Measurements from ENCODE around the gene ZNF536. TPM values are rescaled to one million over a fixed set of nuclear protein-coding genes. Genes with fewer than 3 reads are reported as not detected.
"Not testable (repeated sequence)": the region's sequence is repeated elsewhere in the genome, so short reads cannot be mapped to it uniquely, and the experiment has no call there.

ZNF536 gene
- total and polyA plus RNA-seq, 5 experiments from 2014 or later, result not detected

DNA sequence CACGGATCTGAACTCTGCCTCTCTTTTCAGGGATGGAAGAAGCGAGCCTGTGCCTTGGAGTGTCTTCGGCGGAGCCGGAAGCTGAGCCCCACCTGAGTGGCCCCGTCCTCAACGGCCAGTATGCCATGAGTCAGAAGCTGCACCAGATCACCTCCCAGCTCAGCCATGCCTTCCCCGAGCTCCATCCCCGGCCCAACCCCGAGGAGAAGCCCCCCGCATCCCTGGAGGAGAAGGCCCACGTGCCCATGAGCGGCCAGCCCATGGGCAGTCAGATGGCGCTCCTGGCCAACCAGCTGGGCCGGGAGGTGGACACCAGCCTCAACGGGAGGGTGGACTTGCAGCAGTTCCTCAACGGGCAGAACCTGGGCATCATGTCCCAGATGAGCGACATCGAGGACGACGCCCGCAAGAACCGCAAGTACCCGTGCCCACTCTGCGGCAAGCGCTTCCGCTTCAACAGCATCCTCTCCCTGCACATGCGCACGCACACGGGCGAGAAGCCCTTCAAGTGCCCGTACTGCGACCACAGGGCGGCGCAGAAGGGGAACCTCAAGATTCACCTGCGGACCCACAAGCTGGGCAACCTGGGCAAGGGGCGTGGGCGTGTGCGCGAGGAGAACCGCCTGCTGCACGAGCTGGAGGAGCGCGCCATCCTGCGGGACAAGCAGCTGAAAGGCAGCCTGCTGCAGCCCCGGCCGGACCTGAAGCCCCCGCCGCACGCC, 71.5 kb downstream of the ZNF536 start:
- DNase-seq (no peak), ATAC-seq (no peak)
- H3K9me3 Mint-ChIP-seq, result peaks cover 0 to 3% (median 0%) of the 10 kb centered on the region in 9 donors
- no peak overlapping the region for H3K27ac Mint-ChIP-seq
- H3K4me3 Mint-ChIP-seq, result no peak overlapping the region
- POLR2A ChIA-PET, result no interaction called here
- H3K4me1 Mint-ChIP-seq, result no peaks in the 10 kb centered on the region
- H3K36me3 Mint-ChIP-seq, result no peaks in the 10 kb centered on the region
- H3K27me3 Mint-ChIP-seq, result peaks cover 0 to 20% (median 10%) of the 10 kb centered on the region in 5 donors

- peaks cover 0 to 3% (median 0%) of the 10 kb centered on the region in 9 donors for H3K9me3 Mint-ChIP-seq
- peaks cover 0 to 20% (median 10%) of the 10 kb centered on the region in 5 donors for H3K27me3 Mint-ChIP-seq
- DNase-seq (no peak), ATAC-seq (no peak)
- H3K4me3 Mint-ChIP-seq, result no peak overlapping the region
- H3K4me1 Mint-ChIP-seq, result no peaks in the 10 kb centered on the region
- H3K27ac Mint-ChIP-seq, result no peak overlapping the region
- H3K36me3 Mint-ChIP-seq, result no peaks in the 10 kb centered on the region
- POLR2A ChIA-PET, result no interaction called here
Measured at GRCh38 chr19:30444253-30444671, 72.1 kb downstream of the ZNF536 start.

GRCh38 chr19:30444686-30445232, 72.6 kb downstream of the ZNF536 start:
- ATAC-seq (no peak), DNase-seq (no peak)
- Mint-ChIP-seq H3K27me3 (peaks cover 0 to 20% (median 10%) of the 10 kb centered on the region in 5 donors), H3K4me3 (no peak overlapping the region), H3K4me1 (peaks cover 0 to under 1% (median 0%) of the 10 kb centered on the region in 4 donors), H3K27ac (no peak overlapping the region), H3K36me3 (no peaks in the 10 kb centered on the region), H3K9me3 (peaks cover 0 to 3% (median 0%) of the 10 kb centered on the region in 9 donors)
- POLR2A ChIA-PET, result no interaction called here

GRCh38 chr19:30445385-30445784, 73.2 kb downstream of the ZNF536 start:
- Mint-ChIP-seq H3K4me3 (no peak overlapping the region), H3K9me3 (peaks cover 0 to 3% (median 0%) of the 10 kb centered on the region in 9 donors), H3K27ac (no peak overlapping the region), H3K36me3 (no peaks in the 10 kb centered on the region), H3K4me1 (peaks cover 0 to 6% (median 1%) of the 10 kb centered on the region in 4 donors), H3K27me3 (peaks cover 0 to 17% (median 7%) of the 10 kb centered on the region in 5 donors)
- no peak for ATAC-seq
- POLR2A ChIA-PET, result no interaction called here
- no peak for DNase-seq

DNA sequence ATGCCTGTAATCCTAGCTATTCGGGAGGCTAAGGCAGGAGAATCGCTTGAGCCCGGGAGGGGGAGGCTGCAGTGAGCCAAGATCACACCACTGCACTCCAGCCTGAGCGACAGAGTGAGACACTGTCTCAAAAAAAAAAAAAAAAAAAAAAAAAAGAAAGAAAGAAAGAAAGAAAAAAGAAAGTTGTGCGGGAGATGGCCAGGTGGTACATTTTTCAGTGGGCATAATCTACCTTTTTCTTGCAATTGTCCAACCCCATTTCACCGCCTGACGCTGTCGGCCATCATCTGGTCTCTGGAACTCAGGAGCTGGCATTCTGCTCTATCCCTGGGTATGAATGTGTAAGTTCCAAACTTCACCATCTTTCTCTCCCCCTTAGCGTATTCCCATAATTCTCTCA, 73.9 kb downstream of the ZNF536 start:
- H3K4me3 Mint-ChIP-seq, H3K27ac Mint-ChIP-seq, H3K36me3 Mint-ChIP-seq, POLR2A ChIA-PET, ATAC-seq, DNase-seq, H3K9me3 Mint-ChIP-seq, H3K27me3 Mint-ChIP-seq, H3K4me1 Mint-ChIP-seq: not testable (repeated sequence)

DNA sequence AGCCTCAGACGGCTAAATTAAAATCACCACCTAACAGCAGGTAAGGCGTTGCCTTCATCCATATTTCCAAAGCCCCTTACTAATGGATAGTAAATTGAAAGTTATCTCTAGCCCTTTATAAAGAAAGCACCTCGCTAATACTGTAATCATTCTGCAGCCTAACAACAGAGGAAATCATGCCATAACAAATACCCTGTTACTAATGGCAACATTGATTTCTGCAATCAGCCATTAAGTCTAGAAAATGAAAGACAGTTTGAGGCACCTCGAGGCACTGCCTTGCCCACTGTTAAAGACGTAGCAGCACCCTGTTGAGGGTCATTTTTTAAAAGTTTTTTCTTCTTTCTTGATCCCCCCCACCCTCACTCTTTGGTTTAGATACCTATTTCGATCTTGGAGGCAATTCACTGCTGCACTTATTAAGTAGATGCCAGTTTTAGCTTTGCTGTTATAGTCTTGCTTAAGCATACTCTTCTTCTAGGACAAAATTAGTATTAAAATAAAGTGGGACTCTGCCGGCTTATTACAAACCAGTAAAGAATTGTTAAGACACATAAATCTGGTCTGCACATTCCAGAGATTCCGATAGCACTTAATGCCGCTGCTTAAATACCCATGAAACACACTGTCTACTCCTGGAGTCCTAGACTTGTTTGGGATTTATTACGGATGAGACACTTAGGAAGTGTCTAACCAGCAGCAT, 74.8 kb downstream of the ZNF536 start:
- Mint-ChIP-seq H3K9me3 (peaks cover 0 to 3% (median 0%) of the 10 kb centered on the region in 9 donors), H3K4me3 (no peak overlapping the region), H3K4me1 (peaks cover 0 to 6% (median 1%) of the 10 kb centered on the region in 4 donors), H3K27me3 (peaks cover 0 to 2% (median 0%) of the 10 kb centered on the region in 5 donors), H3K36me3 (no peaks in the 10 kb centered on the region), H3K27ac (no peak overlapping the region)
- ATAC-seq (no peak), DNase-seq (no peak)
- POLR2A ChIA-PET, result no interaction called here

- H3K27me3 Mint-ChIP-seq, result peaks cover 0 to 6% (median 4%) of the 10 kb centered on the region in 5 donors
- ATAC-seq (no peak), DNase-seq (no peak)
- no peaks in the 10 kb centered on the region for H3K36me3 Mint-ChIP-seq
- H3K4me1 Mint-ChIP-seq, result peaks cover 0 to 6% (median 1%) of the 10 kb centered on the region in 4 donors
- H3K27ac Mint-ChIP-seq, result no peak overlapping the region
- H3K4me3 Mint-ChIP-seq, result no peak overlapping the region
- POLR2A ChIA-PET, result no interaction called here
- peaks cover 0 to 3% (median 0%) of the 10 kb centered on the region in 9 donors for H3K9me3 Mint-ChIP-seq
Measured at GRCh38 chr19:30447553-30447870, 75.3 kb downstream of the ZNF536 start.

GRCh38 chr19:30448386-30449077, 76.3 kb downstream of the ZNF536 start:
- POLR2A ChIA-PET, result no interaction called here
- Mint-ChIP-seq H3K36me3 (no peaks in the 10 kb centered on the region), H3K27me3 (peaks cover 0 to 9% (median 6%) of the 10 kb centered on the region in 5 donors), H3K27ac (no peak overlapping the region), H3K9me3 (peaks cover 0 to 2% (median 0%) of the 10 kb centered on the region in 9 donors), H3K4me1 (peaks cover 0 to 6% (median 1%) of the 10 kb centered on the region in 4 donors), H3K4me3 (no peak overlapping the region)
- ATAC-seq, result no peak
- DNase-seq, result no peak

- Mint-ChIP-seq H3K4me3 (no peak overlapping the region), H3K4me1 (peaks cover 0 to 6% (median 1%) of the 10 kb centered on the region in 4 donors), H3K9me3 (peaks cover 0 to 2% (median 0%) of the 10 kb centered on the region in 9 donors), H3K27ac (no peak overlapping the region), H3K27me3 (peaks cover 0 to 9% (median 6%) of the 10 kb centered on the region in 5 donors), H3K36me3 (no peaks in the 10 kb centered on the region)
- no peak for ATAC-seq
- POLR2A ChIA-PET, result no interaction called here
- no peak for DNase-seq
Measured at GRCh38 chr19:30449078-30449590, 77.0 kb downstream of the ZNF536 start.

GRCh38 chr19:30449673-30450072, 77.5 kb downstream of the ZNF536 start:
- DNase-seq, result no peak
- Mint-ChIP-seq H3K36me3 (no peaks in the 10 kb centered on the region), H3K27ac (peak overlapping the region in 1 of 10 donors; percentile 15), H3K27me3 (peaks cover 0 to 9% (median 6%) of the 10 kb centered on the region in 5 donors), H3K4me1 (peaks cover 0 to 6% (median 1%) of the 10 kb centered on the region in 4 donors), H3K9me3 (peaks cover 0 to 2% (median 0%) of the 10 kb centered on the region in 9 donors), H3K4me3 (peak overlapping the region in 2 of 10 donors; percentile 16 to 36)
- ATAC-seq, result no peak
- POLR2A ChIA-PET, result no interaction called here

DNA sequence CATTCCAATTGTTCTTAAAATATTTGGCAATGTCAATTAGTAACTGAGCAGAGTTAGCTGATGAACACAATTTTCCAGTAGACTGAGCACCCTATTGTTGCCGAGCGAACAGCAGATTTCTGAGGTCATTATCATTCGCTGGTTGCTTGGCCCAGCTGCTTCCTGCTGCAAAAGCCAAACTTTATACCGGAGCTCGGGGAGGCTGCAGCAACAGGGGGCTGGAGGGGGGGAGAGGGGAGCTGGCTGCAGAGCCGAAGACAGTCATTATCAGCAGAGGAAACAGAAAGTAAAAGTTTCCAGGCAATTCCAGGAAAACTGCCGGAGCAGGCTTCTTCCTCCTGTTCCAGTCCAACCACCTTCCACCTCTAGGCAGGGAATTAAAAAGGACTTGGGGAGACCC, 77.9 kb downstream of the ZNF536 start:
- POLR2A ChIA-PET, result no interaction called here
- DNase-seq, result no peak

DNA sequence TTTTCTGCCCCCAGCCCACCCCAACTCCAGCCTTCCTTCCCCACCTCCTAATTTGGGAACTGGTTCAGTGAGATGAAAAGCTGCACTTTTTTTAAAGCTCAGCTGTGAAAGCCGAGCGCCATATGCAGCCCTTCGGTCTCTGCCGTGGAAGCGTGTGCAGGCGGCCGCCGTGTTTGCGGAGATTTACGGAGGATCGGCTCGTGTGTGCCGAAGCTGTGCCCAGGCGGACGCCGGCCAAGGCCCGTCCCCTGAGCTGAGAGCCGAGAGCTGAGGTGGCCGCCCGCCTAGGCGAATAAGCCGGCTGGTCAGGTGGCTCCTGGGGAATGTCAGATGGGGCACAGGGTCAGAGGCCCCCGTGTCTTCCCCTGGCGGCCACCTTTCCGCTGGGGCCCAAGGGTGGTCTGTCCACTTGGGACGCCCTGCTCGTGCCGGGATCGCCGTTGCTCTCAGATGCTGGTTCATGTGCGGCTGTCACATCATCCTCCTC, 78.7 kb downstream of the ZNF536 start:
- DNase-seq, result no peak
- H3K27ac Mint-ChIP-seq, result no peak overlapping the region
- peaks cover 0 to 6% (median 1%) of the 10 kb centered on the region in 4 donors for H3K4me1 Mint-ChIP-seq
- POLR2A ChIA-PET, result no interaction called here
- peaks cover 0 to 9% (median 6%) of the 10 kb centered on the region in 5 donors for H3K27me3 Mint-ChIP-seq
- no peaks in the 10 kb centered on the region for H3K36me3 Mint-ChIP-seq
- no peak overlapping the region for H3K4me3 Mint-ChIP-seq
- ATAC-seq, result no peak
- H3K9me3 Mint-ChIP-seq, result peaks cover 0 to 2% (median 0%) of the 10 kb centered on the region in 9 donors

More for the DNA sequence above, 77.9 kb downstream of the ZNF536 start:
- no peaks in the 10 kb centered on the region for H3K36me3 Mint-ChIP-seq
- peaks cover 0 to 2% (median 0%) of the 10 kb centered on the region in 9 donors for H3K9me3 Mint-ChIP-seq
- H3K4me1 Mint-ChIP-seq, result peaks cover 0 to 6% (median 1%) of the 10 kb centered on the region in 4 donors
- no peak for ATAC-seq
- peak overlapping the region in 3 of 10 donors; percentile 12 to 36 (median 16) for H3K4me3 Mint-ChIP-seq
- peaks cover 0 to 9% (median 6%) of the 10 kb centered on the region in 5 donors for H3K27me3 Mint-ChIP-seq
- no peak overlapping the region for H3K27ac Mint-ChIP-seq

All from naive thymus-derived CD8-positive, alpha-beta T cell (primary cell).